Measurements from ENCODE around the gene KLHL35. TPM values are rescaled to one million over a fixed set of nuclear protein-coding genes. Genes with fewer than 3 reads are reported as not detected.

Gene KLHL35
- total RNA-seq, 2 donors from 2014 or later: 6.8 to 7.9 TPM

- ATAC-seq (ENCODE audit: insufficient number of reproducible peaks, low FRiP score, low read depth) (no peak), DNase-seq (ENCODE audit: low spot score) (no peak)
- H3K9me3 ChIP-seq: no peaks in the 10 kb centered on the region
These were observed 30.8 kb downstream of the KLHL35 start for GRCh38 chr11:75402002-75402773.

DNA sequence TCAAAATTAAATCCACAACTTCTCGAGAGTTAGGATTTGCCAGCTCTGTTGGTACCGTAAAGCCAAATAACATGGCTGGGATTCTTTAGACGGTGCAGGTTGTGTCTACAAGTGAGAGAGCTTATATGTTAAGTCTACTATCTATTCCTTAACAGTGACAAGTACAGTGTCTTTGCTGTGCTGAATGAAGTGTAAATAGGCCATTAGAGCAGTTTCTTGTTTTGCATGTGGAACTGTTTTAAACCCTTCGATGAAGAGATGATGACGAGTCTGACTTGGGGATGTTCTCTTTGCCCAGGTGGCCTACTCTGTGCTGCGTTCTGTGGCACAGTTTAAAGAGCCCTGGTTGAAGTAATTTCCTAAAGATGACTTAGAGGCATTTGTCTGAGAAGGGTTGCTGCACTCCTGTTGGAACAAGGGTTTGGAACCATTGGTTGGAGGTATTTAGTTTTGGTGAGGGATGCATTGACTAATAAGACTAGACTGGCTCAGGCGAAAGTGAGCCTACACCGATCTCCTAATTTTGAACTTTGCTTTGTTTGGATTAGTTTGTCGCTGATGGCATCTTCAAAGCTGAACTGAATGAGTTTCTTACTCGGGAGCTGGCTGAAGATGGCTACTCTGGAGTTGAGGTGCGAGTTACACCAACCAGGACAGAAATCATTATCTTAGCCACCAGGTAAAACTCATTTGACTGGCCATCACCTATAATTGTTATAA, 32.7 kb downstream of the KLHL35 start:
- Histone ChIP-seq H3K27me3 (replicated peaks; ENCODE audit: insufficient read depth) (no peaks in the 10 kb centered on the region), H3K9me3 (no peaks in the 10 kb centered on the region), H3K4me3 (peak overlapping the region; percentile 82), H3K4me1 (ENCODE audit: control insufficient read depth in 1 of 2, low read depth in 2 of 2) (peaks cover 5 to 23% of the 10 kb centered on the region in 2 donors), H3K27ac (peak overlapping the region; percentile 87 to 96), H3K36me3 (peaks cover 35% of the 10 kb centered on the region)
- DNase-seq (ENCODE audit: low spot score) (no peak), ATAC-seq (ENCODE audit: insufficient number of reproducible peaks, low FRiP score, low read depth) (no peak)
- no peak for TF ChIP-seq CTCF (IDR thresholded peaks at IDR 0.05)

More at GRCh38 chr11:75402002-75402773, 30.8 kb downstream of the KLHL35 start:
- TF ChIP-seq CTCF (IDR thresholded peaks at IDR 0.05): no peak
- H3K4me3 ChIP-seq: no peak overlapping the region
- peaks cover 5 to 23% of the 10 kb centered on the region in 2 donors for H3K4me1 ChIP-seq (ENCODE audit: control insufficient read depth in 1 of 2, low read depth in 2 of 2)
- no peaks in the 10 kb centered on the region for H3K27me3 ChIP-seq (replicated peaks; ENCODE audit: insufficient read depth)
- H3K36me3 ChIP-seq: peaks cover 47% of the 10 kb centered on the region
- H3K27ac ChIP-seq: no peak overlapping the region

- no peaks in the 10 kb centered on the region for H3K27me3 ChIP-seq (replicated peaks; ENCODE audit: insufficient read depth)
- peaks cover 28% of the 10 kb centered on the region for H3K36me3 ChIP-seq
- peak within 1 kb of the TSS; percentile 87 to 96 for H3K27ac ChIP-seq
- no peak for TF ChIP-seq CTCF (IDR thresholded peaks at IDR 0.05)
- H3K9me3 ChIP-seq: no peaks in the 10 kb centered on the region
- ATAC-seq (ENCODE audit: insufficient number of reproducible peaks, low FRiP score, low read depth) (peak; percentile 90), DNase-seq (ENCODE audit: low spot score) (peak; percentile 81)
- H3K4me1 ChIP-seq (ENCODE audit: control insufficient read depth in 1 of 2, low read depth in 2 of 2): peaks cover 5 to 23% of the 10 kb centered on the region in 2 donors
- peak within 1 kb of the TSS; percentile 82 for H3K4me3 ChIP-seq
These were observed 33.5 kb downstream of the KLHL35 start, which contains the start of gene RPS3 for GRCh38 chr11:75399344-75400145. Gene RPS3 (plus strand): TSS chr11:75399518. CDS start chr11:75399548, 30 bp downstream.

GRCh38 chr11:75398906-75399305, 34.1 kb downstream of the KLHL35 start:
- H3K4me1 ChIP-seq (ENCODE audit: control insufficient read depth in 1 of 2, low read depth in 2 of 2): peaks cover 5 to 23% of the 10 kb centered on the region in 2 donors
- H3K4me3 ChIP-seq: no peak overlapping the region
- H3K27me3 ChIP-seq (replicated peaks; ENCODE audit: insufficient read depth): no peaks in the 10 kb centered on the region
- peak overlapping the region in 1 of 2 donors; percentile 96 for H3K27ac ChIP-seq
- ATAC-seq (ENCODE audit: insufficient number of reproducible peaks, low FRiP score, low read depth) (no peak), DNase-seq (ENCODE audit: low spot score) (no peak)
- H3K9me3 ChIP-seq: no peaks in the 10 kb centered on the region
- H3K36me3 ChIP-seq: peaks cover 21% of the 10 kb centered on the region
- no peak for TF ChIP-seq CTCF (IDR thresholded peaks at IDR 0.05)

Data from thoracic aorta (tissue), 2 donors.